Measurements from ENCODE around the gene BRCA2.

Gene BRCA2

GRCh38 chr13:32428581-32429432, 113.5 kb downstream of the BRCA2 start:
- DNase-seq, result no peak

- no peak for DNase-seq
Observed at GRCh38 chr13:32429433-32429909, 114.2 kb downstream of the BRCA2 start.

DNA sequence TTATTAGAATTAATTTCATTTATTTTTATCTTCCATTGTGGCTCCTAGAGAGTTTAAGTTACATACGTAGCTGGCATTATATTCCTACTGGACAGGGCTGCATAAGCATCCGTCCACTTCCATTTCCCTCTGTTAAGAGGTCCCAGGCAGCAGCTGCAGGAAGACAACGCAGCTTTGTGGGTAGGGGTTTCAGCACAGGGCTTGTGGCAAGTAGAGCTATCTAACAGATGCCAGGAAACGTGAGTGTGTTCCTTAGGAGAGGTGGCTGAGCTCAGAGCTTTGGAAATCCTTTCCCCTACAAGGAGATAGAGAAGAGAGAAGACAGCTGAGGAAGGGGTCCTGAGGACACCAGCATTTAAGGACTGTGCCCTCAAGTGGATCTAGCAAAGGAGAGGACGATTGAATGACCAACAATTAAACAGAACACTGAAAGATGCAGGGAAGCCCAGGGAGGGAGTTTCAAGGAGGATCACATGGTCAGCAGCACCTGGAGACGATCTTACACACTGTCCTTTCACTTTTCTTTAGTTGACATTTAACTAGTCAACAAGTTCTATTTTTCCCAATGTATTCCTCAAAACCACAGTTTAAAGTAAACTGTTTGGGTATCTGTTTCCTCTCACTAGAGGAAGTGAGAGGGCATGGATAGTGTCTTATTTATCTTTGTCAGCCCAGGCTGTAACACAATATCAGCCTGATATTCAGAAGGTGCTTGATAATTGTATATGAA, 114.9 kb downstream of the BRCA2 start:
- no peak for DNase-seq

DNA sequence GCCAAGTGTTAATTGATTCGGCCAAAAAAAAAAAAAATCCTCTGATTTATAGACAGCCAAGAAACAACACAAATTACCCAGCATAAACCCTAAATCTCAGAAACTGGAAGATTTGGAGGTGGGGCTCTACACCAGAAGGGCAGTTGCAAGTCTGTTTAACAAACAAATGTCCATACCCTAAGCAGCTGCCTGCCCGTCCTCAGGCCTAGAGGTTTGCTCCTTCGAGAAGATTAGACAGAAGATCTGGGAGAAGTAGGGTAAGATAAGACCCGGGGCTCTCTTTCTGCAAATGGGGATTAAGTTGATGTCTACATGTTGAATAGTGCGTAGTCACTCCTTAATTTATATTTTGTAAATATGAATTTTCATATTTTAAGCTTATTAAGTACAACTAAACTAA, 116.1 kb downstream of the BRCA2 start:
- DNase-seq, result no peak

DNA sequence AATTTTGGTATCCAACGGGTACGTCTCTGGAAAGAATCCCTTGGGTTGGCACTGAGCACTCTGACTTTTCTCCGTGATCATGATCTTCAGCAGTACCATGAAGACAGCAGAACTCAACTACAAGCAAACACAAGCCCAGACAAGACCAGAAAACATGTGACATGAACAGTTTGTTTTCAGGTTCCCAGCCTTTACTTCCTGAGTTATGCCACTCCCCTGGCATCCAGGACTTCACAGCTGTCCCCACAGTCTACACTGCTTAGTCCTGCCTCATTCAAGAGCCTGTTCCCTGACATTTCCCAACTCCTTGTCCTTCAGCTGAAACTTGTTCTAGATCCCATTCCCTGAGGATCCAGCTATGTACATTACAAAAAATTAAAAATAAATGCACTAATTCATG, 117.5 kb downstream of the BRCA2 start:
- no peak for DNase-seq

DNA sequence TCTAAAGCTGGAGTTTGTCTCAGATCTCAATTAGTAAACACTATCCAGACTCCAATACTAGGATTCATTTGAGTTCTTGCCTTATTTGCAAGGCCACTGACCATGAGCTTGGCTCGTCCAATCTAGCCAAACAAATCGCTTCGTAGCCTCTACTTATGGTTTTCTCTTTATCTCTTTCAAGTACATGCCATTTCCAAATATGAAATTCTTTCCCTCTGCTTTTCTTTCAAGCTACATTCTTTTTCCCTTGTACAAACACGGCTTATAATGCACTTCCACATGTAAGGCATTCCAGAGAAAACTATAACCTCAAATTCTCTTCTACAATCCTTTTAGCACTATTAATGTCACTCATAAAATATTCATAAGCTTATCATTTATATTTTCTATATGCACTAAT, 123.6 kb downstream of the BRCA2 start:
- DNase-seq, result no peak

DNA sequence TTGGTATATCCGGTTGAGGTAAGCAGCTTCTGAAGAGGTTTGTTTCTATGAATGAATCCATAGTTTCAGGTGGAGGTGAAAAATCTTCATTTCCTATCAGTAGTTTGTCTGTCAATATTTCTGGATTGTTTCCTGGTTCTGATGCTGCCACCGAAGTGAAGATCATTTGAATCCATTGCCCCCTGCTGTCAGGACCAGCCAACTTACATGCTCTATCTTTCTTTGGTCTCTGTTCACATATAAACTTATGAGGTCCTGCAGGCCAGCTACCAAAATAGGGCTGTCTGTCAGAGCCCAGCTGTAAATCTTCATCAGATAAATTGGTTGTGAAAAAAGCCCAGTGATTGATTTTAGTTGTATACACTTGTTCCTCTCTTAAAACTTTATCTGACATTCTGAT, 127.8 kb downstream of the BRCA2 start:
- DNase-seq, result no peak

DNA sequence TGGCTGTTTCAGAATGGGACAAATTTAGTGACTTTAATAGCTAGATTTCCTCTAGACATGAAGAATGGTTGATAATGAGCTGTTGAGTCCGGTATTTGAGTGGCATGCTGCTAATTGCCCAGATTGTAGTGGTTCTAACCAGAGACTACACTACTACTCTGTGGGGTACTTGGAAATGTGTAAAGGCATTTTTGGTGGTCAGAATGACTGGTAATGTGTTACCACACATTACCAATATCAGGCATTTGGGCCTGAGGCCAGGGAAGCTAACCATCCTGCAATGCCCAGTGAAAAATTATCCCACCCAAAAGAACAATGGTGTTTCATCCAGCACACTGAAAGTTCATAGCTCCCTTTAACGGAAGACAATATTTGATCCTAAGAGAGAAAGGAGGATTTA, 130.2 kb downstream of the BRCA2 start:
- DNase-seq, result no peak

GRCh38 chr13:32446220-32446619, 130.9 kb downstream of the BRCA2 start:
- DNase-seq, result no peak

DNA sequence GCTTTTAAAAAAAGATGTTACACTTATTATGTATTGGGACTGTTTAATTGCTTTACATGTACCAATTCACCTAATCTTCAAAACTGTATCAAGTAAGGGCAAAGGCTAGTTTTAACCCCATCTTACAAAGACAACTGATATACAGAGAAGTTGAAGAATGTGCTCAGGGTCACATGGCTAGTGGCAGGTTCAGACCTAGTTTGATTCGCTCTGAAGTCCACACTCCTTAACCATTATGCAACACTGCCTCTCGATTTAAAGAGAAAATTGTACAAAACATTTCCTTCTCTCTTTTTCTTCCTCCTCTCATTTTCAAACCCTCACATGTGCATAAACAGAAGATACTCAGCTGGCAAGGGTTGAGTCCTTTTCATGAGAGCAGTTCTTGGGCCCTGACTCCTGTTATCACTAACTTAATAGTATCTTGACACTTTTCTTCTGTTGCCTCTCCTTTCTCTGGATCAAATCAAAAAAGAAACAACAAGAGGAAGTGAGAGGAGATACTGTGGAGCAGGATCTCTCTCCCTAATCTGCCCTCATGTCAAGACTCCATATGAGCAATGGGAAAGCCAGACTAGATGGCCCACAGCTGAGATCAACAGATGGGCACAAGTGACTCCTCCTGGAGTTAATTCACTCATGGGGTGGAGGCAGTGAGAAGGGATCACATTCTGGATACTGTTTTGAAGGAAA, 131.6 kb downstream of the BRCA2 start:
- no peak for DNase-seq

DNA sequence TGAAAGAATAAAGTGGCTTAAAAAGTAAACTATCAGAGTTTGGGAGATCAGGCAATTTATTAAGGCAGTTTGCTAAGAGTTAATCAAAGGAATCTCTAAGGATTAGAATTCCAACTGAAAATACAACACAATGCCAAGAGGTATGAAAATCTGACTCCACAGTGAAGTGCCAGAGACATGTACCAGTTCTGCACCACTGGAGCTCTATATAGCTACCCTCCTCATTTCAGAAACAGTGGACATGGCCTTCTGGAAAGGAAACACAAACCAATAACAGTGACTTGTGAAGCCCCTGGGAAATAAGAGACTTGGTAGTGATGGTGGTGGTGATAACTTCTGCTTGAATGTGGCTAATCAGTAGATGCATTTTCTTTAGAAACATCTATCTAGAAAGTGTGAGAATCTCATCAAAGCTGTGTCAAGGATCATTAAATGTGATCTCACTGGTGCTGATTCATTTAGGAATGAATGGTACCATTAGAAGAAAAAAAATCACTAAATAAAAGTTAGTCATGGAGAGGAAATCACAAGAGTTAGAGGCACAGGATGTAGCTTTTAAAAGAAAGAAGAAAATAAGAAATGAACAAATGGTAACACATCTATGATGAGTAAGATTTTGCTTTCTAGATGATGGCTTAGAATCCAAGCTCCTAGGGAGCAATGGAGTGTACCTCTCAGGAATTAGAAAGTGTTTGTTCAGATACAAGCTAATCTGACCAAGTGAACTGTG, 132.8 kb downstream of the BRCA2 start:
- DNase-seq, result no peak

DNA sequence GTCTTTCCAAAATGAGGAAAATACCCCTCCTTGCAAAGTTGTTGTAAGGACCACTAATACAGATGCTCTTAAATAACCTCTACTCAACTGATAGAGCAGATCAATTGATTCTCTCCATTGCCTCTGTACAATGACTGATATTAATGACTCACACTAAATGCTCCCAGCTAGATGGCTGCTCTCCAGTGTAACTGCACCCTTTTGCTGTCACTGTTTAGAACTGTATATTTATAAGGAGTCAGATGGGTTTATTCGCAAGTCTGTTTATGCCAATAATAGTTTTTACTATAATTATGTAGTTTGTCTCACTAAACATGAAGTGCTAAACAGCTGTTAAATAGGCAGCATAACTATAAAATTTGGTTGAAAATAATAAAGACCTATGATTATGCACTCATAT, 133.7 kb downstream of the BRCA2 start:
- no peak for DNase-seq
